ENCODE measurements around the gene PPP6R2. TPM values are rescaled to one million over a fixed set of nuclear protein-coding genes. Genes with fewer than 3 reads are reported as not detected.

PPP6R2 gene
- total RNA-seq, 1 donor from 2014 or later: 62.8 TPM

DNA sequence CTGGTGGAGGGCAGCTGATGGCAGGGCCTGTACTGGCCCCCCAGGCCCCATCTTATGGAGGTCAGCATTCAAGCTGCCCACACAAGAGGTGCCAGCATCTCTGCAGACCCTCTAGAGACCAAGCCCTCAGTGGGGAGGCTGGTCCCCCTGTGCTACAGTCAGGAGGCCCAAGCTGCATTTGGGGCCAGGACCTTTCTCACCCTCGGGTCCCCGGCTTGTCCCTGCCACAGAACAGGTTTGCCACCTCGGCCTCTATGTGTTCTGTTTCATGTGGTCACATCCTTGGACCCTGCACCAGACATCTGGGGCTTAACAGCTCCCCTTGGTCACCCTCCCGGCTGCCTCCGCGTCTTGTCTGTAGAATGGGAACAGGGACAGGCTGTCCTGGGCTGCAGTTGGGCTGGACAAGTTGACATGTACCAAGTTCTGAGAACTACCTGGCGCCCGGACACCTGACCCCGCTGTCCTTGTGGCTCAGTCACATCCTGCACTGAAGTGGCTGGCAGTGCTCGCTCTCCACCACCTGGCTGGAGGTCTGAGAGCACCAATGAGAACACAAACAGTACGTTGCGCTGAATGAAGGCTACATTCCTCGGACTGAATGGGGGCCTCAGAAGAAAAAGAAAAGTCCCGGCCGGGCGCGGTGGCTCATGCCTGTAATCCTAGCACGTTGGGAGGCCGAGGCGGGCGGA lies 33.0 kb upstream of the PPP6R2 start:
- Mint-ChIP-seq H3K9me3 (no peaks in the 10 kb centered on the region), H3K27ac (peak overlapping the region; percentile 50), H3K36me3 (peaks cover 4% of the 10 kb centered on the region), H3K4me3 (peak overlapping the region; percentile 45), H3K27me3 (no peaks in the 10 kb centered on the region), H3K4me1 (ENCODE audit: unreplicated experiment) (peaks cover 13% of the 10 kb centered on the region)
- no peak for DNase-seq (ENCODE audit: extremely low spot score, unreplicated experiment)
- TF ChIP-seq, protein P1, sequence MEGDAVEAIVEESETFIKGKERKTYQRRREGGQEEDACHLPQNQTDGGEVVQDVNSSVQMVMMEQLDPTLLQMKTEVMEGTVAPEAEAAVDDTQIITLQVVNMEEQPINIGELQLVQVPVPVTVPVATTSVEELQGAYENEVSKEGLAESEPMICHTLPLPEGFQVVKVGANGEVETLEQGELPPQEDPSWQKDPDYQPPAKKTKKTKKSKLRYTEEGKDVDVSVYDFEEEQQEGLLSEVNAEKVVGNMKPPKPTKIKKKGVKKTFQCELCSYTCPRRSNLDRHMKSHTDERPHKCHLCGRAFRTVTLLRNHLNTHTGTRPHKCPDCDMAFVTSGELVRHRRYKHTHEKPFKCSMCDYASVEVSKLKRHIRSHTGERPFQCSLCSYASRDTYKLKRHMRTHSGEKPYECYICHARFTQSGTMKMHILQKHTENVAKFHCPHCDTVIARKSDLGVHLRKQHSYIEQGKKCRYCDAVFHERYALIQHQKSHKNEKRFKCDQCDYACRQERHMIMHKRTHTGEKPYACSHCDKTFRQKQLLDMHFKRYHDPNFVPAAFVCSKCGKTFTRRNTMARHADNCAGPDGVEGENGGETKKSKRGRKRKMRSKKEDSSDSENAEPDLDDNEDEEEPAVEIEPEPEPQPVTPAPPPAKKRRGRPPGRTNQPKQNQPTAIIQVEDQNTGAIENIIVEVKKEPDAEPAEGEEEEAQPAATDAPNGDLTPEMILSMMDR (conservative IDR thresholded peaks at IDR 0.05): no peak

DNA sequence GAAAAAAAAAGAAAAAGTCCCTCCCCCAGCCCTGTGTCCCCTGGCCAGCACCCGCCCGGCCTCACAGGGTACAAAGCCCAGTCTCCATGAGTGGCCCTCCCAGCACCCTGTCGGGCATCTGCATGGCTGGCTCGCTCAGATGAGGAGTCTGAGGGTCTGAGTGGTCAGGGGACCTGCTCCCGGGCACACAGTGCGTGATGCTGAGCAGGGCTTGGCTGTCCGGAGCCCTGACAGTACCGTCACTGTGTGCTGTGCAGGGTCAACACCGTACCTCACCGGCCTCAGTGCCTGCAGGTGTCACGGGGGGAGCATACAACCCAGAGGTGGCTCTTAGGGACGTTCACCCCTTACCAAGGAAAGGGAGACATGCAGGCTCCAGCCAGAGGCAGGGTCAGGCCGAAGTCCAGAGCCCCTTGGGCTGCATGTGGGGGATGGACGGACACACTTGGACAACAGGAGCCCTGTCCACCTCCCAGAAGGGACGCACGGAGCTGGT lies 32.1 kb upstream of the PPP6R2 start:
- Mint-ChIP-seq H3K27me3 (no peaks in the 10 kb centered on the region), H3K4me3 (no peak overlapping the region), H3K27ac (no peak overlapping the region), H3K4me1 (ENCODE audit: unreplicated experiment) (peaks cover 9% of the 10 kb centered on the region), H3K9me3 (no peaks in the 10 kb centered on the region), H3K36me3 (peaks cover under 1% of the 10 kb centered on the region)
- TF ChIP-seq, protein P1 (conservative IDR thresholded peaks at IDR 0.05): no peak
- no peak for DNase-seq (ENCODE audit: extremely low spot score, unreplicated experiment)

DNA sequence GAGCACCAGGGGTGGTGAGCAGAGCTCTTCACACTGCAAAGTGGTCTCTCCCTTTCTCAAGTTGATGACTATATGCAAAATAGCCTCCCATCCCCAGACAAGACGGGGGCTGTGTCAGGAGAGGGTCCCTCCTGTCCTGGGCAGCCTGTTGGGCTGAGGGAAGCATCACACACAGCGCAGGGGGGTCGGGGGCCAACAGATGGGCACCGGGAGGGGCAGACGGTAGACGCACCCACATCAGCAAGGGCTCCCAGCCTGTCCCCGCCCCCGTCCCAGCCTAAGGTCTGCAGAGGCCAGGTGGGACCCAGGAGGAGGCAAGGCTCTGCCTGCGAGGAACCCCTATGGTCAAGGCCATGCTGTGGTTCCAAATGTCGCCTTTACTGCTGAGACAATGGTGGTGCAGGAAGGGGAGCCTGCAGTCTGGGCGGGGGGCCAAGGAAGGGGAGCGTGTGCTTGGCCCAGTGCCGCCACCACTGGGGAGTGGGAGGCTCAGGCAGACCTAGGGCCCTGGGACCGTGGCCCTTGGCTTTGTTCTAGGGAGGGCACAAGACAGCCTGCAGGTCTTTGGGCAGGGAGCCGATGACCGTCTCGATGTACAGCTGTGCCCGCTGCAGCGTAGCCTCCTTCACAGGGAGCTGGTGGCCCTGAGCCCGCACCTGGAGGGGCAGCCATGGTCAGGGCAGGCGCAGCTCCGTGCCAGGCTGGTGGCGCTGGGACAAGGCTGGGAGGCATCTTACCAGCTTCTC lies 31.3 kb upstream of the PPP6R2 start:
- Mint-ChIP-seq H3K27ac (no peak overlapping the region), H3K4me1 (ENCODE audit: unreplicated experiment) (peaks cover 5% of the 10 kb centered on the region), H3K9me3 (no peaks in the 10 kb centered on the region), H3K4me3 (no peak overlapping the region), H3K36me3 (no peaks in the 10 kb centered on the region), H3K27me3 (no peaks in the 10 kb centered on the region)
- no peak for DNase-seq (ENCODE audit: extremely low spot score, unreplicated experiment)
- TF ChIP-seq, protein P1 (conservative IDR thresholded peaks at IDR 0.05): no peak

DNA sequence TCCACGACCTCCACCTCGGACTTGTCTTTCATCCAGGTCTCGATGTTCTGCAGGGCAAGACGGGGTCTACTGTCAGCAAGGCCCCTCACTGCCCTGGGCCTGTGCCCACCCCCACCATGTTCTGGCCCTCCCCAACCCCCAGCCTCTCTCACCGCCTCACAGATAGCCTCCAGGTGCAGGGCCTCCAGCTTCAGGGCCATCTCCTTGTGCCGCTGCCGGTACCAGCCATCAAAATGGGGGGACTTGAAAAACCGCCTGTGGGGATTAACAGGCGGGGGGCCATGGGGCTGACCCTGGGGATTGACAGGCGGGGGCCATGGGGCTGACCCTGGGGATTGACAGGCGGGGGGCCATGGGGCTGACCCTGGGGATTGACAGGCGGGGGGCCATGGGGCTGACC lies 30.8 kb upstream of the PPP6R2 start:
- Mint-ChIP-seq H3K36me3 (no peaks in the 10 kb centered on the region), H3K4me3 (no peak overlapping the region), H3K27ac (no peak overlapping the region), H3K4me1 (ENCODE audit: unreplicated experiment) (peaks cover 5% of the 10 kb centered on the region), H3K9me3 (no peaks in the 10 kb centered on the region), H3K27me3 (no peaks in the 10 kb centered on the region)
- no peak for DNase-seq (ENCODE audit: extremely low spot score, unreplicated experiment)
- TF ChIP-seq, protein P1 (conservative IDR thresholded peaks at IDR 0.05): no peak

DNA sequence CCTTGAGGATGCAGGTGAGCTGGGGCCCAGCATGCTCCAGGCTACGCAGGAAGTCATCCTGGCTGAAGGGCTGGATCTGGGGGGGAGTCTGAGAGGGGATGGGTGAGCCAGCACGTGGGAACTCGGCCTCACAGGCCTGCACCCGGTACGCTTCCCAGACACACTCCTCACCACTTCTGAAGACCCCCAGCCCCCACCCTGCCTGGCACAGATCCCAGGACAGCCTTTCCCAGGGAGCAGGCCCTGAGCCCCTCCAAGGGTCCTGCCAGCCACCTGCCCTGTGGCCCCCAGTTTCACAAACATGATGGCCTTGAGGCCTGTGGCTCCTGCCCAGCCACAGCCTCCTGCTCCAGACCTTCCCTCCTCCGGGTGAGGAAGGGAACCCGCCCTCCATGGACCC lies 30.1 kb upstream of the PPP6R2 start:
- no peaks in the 10 kb centered on the region for H3K9me3 Mint-ChIP-seq
- H3K4me3 Mint-ChIP-seq: no peak overlapping the region
- no peaks in the 10 kb centered on the region for H3K36me3 Mint-ChIP-seq

More for the DNA sequence above, 30.1 kb upstream of the PPP6R2 start:
- DNase-seq (ENCODE audit: extremely low spot score, unreplicated experiment): no peak
- no peaks in the 10 kb centered on the region for H3K27me3 Mint-ChIP-seq
- TF ChIP-seq, protein P1 (conservative IDR thresholded peaks at IDR 0.05): no peak
- H3K27ac Mint-ChIP-seq: no peak overlapping the region
- H3K4me1 Mint-ChIP-seq (ENCODE audit: unreplicated experiment): peaks cover 5% of the 10 kb centered on the region

Measured in type B pancreatic cell (in vitro differentiated cells).